GM19395 (cell line): Measurements from ENCODE around the gene CYP4F22.
A peak's percentile ranks its signal among the peaks of the same experiment; 100 is the strongest.
"Not testable (repeated sequence)": the region's sequence is repeated elsewhere in the genome, so short reads cannot be mapped to it uniquely, and the experiment has no call there.

Source experiments
- ATAC-seq: cut with Tn5 transposase; IDR thresholded peaks from one replicate; pipeline ENCODE4 v1.9.1; 2021; ENCODE audit warnings: mild to moderate bottlenecking, moderate library complexity; ENCODE audit not compliant: unreplicated experiment

CYP4F22 gene

GRCh38 chr19:15508035-15508710, at the start of gene CYP4F22:
Gene CYP4F22, plus strand, starts transcription at chr19:15508525. Its CDS starts 16,812 bp downstream, at chr19:15525337.
- no peak for ATAC-seq

- no peak for ATAC-seq
Measured at GRCh38 chr19:15461694-15462093, 46.6 kb upstream of the CYP4F22 start.

GRCh38 chr19:15463861-15464371, 44.4 kb upstream of the CYP4F22 start:
- peak; percentile 50 for ATAC-seq

- no peak for ATAC-seq
Measured at GRCh38 chr19:15464394-15465385, 43.6 kb upstream of the CYP4F22 start, which contains the start of gene RASAL3. Gene RASAL3, minus strand, starts transcription at chr19:15464544. Its CDS starts 186 bp downstream, at chr19:15464358.

- peak; percentile 56 for ATAC-seq
Measured at GRCh38 chr19:15466851-15467733, 41.2 kb upstream of the CYP4F22 start.

GRCh38 chr19:15467734-15468214, 40.6 kb upstream of the CYP4F22 start:
- ATAC-seq = no peak

- no peak for ATAC-seq
Measured at GRCh38 chr19:15468675-15469512, 39.4 kb upstream of the CYP4F22 start.

- no peak for ATAC-seq
Measured at GRCh38 chr19:15469513-15470297, 38.6 kb upstream of the CYP4F22 start.

GRCh38 chr19:15471639-15472101, 36.7 kb upstream of the CYP4F22 start:
- ATAC-seq = no peak

GRCh38 chr19:15473821-15474220, 34.5 kb upstream of the CYP4F22 start:
- ATAC-seq = not testable (repeated sequence)

GRCh38 chr19:15475169-15475568, 33.2 kb upstream of the CYP4F22 start:
- ATAC-seq = no peak

- ATAC-seq = no peak
Measured at GRCh38 chr19:15475611-15476010, 32.7 kb upstream of the CYP4F22 start.

GRCh38 chr19:15476325-15476724, 32.0 kb upstream of the CYP4F22 start:
- ATAC-seq = no peak

- ATAC-seq = no peak
Measured at GRCh38 chr19:15479391-15480345, 28.7 kb upstream of the CYP4F22 start, which contains the start of gene PGLYRP2. Gene PGLYRP2, minus strand, starts transcription at chr19:15479501. Its CDS starts 130 bp downstream, at chr19:15479371.

GRCh38 chr19:15480996-15481395, 27.3 kb upstream of the CYP4F22 start:
- not testable (repeated sequence) for ATAC-seq

- ATAC-seq = not testable (repeated sequence)
Measured at GRCh38 chr19:15485768-15486167, 22.6 kb upstream of the CYP4F22 start.

- ATAC-seq = no peak
Measured at GRCh38 chr19:15487038-15487437, 21.3 kb upstream of the CYP4F22 start.
